Esophagus squamous epithelium (tissue), 5 donors: ENCODE measurements around the gene TNFRSF13B. TPM values are rescaled to one million over a fixed set of nuclear protein-coding genes. Genes with fewer than 3 reads are reported as not detected.

ENCODE experiments used
- DNase-seq: peaks from one replicate; lab custom pipeline; 2025; lab: John Stamatoyannopoulos, UW
- H3K27ac ChIP-seq, 4 donors: fragments of 200-600 bp; sonication (generic); one replicate each; pipeline ENCODE4 v1.5.1; 2016 to 2019; ENCODE audit warnings: mild to moderate bottlenecking in 1 of 4
- H3K27me3 ChIP-seq, 4 donors: fragments of 200-600 bp; sonication (generic); 1 replicate in 3 of 4; 2 replicates in 1 of 4; pipeline versions ENCODE4 v1.5.1 to v1.6.0; 2017 to 2021; ENCODE audit warnings: antibody characterized with exemption in 1 of 4
- H3K36me3 ChIP-seq, 3 donors: fragments of 200-600 bp; sonication (generic); one replicate each; pipeline ENCODE4 v1.5.1; 2016 to 2019
- H3K4me1 ChIP-seq, 3 donors: fragments of 200-600 bp; sonication (generic); one replicate each; pipeline ENCODE4 v1.5.1; 2017 to 2019
- H3K4me3 ChIP-seq, 4 donors: fragments of 200-600 bp; sonication (generic); 1 replicate in 3 of 4; 2 replicates in 1 of 4; pipeline ENCODE4 v1.5.1; 2016 to 2019; ENCODE audit warnings: mild to moderate bottlenecking in 2 of 4, moderate library complexity in 1 of 4
- H3K9me3 ChIP-seq, 3 donors: fragments of 200-600 bp; sonication (generic); one replicate each; pipeline ENCODE4 v1.5.1; 2016 to 2019
- POLR2A ChIP-seq, 4 donors: fragments of 450-650 bp; IDR thresholded peaks; one replicate each; pipeline ENCODE4 v1.6.1; 2017; ENCODE audit warnings: antibody characterized with exemption in 4 of 4, mild to moderate bottlenecking in 4 of 4, moderate library complexity in 3 of 4
- WGBS, 2 donors: methylation state at CpG; one replicate each; pipeline ENCODE4 v1.1.5; 2018; 5-methylcytosine and 5-hydroxymethylcytosine counted together
- intact Hi-C: fragments of 100-400 bp; cut with DNase I; formaldehyde crosslinking; loops from one replicate; pipeline ENCODE4 v1.15.0; 2022
- total RNA-seq, 4 donors: library from RNA; depleted of rRNA; stranded (reverse); fragments of >200 nt; gene quantifications; one replicate each; pipeline ENCODE4 v1.1.0, GENCODE V29; 2016
- TF ChIP-seq, protein P1 (sequence below), 6 experiments: fragments of 450-650 bp in 4 of 6; fragments of 200-600 bp in 2 of 6; sonication (generic) in 2 of 6; IDR thresholded peaks; one replicate each; pipeline ENCODE4 v1.5.1; 2016 to 2019; ENCODE audit warnings: antibody characterized with exemption in 6 of 6, mild to moderate bottlenecking in 4 of 6, moderate library complexity in 4 of 6
- donor health status: DM: yes; HTN: yes; CAD: no.

The TNFRSF13B gene
- total RNA-seq, 4 donors from 2014 or later = not detected

GRCh38 chr17:16931318-16932060 is 40.4 kb downstream of the TNFRSF13B start:
- intact Hi-C loops = no loop called here
- no peak overlapping the region for H3K27ac ChIP-seq
- DNase-seq = no peak
- WGBS, 2 donors = 82 to 90% methylated on average over 4 to 5 of the region's 9 CpGs
- TF ChIP-seq, protein P1, sequence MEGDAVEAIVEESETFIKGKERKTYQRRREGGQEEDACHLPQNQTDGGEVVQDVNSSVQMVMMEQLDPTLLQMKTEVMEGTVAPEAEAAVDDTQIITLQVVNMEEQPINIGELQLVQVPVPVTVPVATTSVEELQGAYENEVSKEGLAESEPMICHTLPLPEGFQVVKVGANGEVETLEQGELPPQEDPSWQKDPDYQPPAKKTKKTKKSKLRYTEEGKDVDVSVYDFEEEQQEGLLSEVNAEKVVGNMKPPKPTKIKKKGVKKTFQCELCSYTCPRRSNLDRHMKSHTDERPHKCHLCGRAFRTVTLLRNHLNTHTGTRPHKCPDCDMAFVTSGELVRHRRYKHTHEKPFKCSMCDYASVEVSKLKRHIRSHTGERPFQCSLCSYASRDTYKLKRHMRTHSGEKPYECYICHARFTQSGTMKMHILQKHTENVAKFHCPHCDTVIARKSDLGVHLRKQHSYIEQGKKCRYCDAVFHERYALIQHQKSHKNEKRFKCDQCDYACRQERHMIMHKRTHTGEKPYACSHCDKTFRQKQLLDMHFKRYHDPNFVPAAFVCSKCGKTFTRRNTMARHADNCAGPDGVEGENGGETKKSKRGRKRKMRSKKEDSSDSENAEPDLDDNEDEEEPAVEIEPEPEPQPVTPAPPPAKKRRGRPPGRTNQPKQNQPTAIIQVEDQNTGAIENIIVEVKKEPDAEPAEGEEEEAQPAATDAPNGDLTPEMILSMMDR (IDR thresholded peaks at IDR 0.05) = no peak
- no peak for TF ChIP-seq POLR2A (IDR thresholded peaks at IDR 0.05)
- H3K4me1 ChIP-seq = no peaks in the 10 kb centered on the region
- H3K9me3 ChIP-seq = no peaks in the 10 kb centered on the region
- no peaks in the 10 kb centered on the region for H3K36me3 ChIP-seq
- no peak overlapping the region for H3K4me3 ChIP-seq
- H3K27me3 ChIP-seq = peaks cover 0 to 10% (median 0%) of the 10 kb centered on the region in 4 donors

DNA sequence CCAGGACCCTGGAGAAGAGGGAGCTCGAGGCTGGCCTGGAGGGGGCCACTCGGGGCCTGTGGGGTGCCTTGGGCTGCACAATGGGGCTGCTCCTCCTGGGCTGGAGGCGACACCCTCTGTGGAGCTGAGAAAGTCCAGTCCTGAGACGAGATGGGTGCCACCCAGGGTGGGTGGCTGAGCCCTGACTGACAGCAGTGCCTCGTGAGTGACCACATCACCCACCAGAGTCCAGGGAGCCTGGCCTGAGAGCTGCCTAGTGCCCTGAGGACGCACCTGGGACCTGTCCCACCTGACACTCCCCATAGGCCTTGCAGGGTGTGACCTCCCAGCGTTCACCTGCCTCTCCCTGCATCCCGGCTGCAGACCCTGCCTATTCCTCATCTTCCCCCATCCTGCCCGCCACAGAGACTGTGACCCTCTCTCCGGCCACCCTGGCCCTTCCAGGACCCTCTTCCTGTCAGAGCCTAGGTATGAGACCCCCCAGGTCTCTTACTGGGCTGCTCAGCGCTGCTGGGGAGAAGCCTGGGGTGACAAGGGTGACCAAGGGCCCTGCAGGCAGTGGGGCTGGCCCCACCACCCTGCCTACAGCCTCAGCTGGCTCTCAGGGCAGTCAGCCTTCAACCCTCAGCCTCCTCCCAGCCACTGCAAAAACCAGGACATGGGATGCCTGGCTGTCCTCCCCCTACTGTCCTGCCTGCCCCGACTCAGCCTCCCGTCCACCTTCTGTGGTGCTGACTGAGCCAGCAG is 41.2 kb downstream of the TNFRSF13B start:
- no peak for DNase-seq

DNA sequence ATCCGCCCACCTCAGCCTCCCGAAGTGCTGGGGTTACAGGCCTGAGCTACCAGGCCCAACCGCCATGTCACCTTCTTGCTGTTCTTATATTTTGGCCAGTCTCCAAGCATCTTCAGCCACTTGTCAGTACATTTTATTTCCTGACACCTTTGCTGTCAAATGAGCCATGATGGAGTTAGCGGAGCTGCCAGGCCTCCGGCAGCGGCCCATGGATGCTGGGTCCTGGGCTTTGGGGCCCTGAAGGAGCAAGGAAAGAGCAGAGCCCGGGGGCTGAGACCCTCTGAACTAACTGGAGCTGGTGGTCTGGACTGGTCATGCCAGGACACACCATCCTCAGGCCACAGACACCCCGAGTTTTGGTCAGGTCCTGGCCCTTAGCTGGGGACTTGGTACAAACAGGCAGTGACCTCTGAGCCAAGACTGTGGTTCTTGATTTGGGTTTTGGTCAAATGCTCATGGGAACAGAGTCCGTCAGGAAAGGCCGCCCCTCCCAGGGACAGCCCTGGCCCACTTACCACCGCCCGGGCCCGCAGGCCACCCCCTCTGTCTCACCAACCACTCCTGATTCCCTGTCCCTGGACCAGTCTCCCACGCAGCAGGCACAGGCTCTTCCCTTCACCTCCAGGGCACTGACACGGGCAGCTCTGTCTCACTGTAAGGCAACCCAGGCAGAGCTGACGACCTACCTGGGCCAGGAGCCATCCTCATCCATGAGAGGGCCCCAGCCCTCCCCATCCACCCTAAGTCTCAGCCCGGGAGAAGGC is 42.0 kb downstream of the TNFRSF13B start:
- TF ChIP-seq POLR2A (IDR thresholded peaks at IDR 0.05) = no peak
- TF ChIP-seq, protein P1 (IDR thresholded peaks at IDR 0.05) = no peak
- 80 to 100% methylated on average over 2 to 4 of the region's 17 CpGs for WGBS, 2 donors
- Histone ChIP-seq H3K27ac (no peak overlapping the region), H3K4me1 (no peaks in the 10 kb centered on the region), H3K36me3 (no peaks in the 10 kb centered on the region), H3K9me3 (no peaks in the 10 kb centered on the region), H3K4me3 (no peak overlapping the region), H3K27me3 (peaks cover 0 to 6% (median 0%) of the 10 kb centered on the region in 4 donors)
- no peak for DNase-seq
- intact Hi-C loops = no loop called here

More for the DNA sequence above, 41.2 kb downstream of the TNFRSF13B start:
- no peak overlapping the region for H3K4me3 ChIP-seq
- WGBS, 2 donors = 70 to 77% methylated on average over 7 to 9 of the region's 13 CpGs
- no peaks in the 10 kb centered on the region for H3K36me3 ChIP-seq
- H3K27ac ChIP-seq = no peak overlapping the region
- TF ChIP-seq, protein P1 (IDR thresholded peaks at IDR 0.05) = no peak
- no peak for TF ChIP-seq POLR2A (IDR thresholded peaks at IDR 0.05)
- H3K9me3 ChIP-seq = no peaks in the 10 kb centered on the region
- H3K27me3 ChIP-seq = peaks cover 0 to 8% (median 0%) of the 10 kb centered on the region in 4 donors
- intact Hi-C loops = no loop called here
- H3K4me1 ChIP-seq = no peaks in the 10 kb centered on the region

GRCh38 chr17:16929035-16929680 is 42.8 kb downstream of the TNFRSF13B start:
- TF ChIP-seq, protein P1 (IDR thresholded peaks at IDR 0.05) = no peak
- TF ChIP-seq POLR2A (IDR thresholded peaks at IDR 0.05) = no peak
- DNase-seq = no peak
- WGBS, 2 donors = 70 to 86% methylated on average over 6 to 7 of the region's 12 CpGs

More at GRCh38 chr17:16929035-16929680, 42.8 kb downstream of the TNFRSF13B start:
- H3K27ac ChIP-seq = no peak overlapping the region
- intact Hi-C loops = no loop called here
- no peaks in the 10 kb centered on the region for H3K36me3 ChIP-seq
- no peaks in the 10 kb centered on the region for H3K4me1 ChIP-seq
- H3K4me3 ChIP-seq = no peak overlapping the region
- peaks cover 0 to 6% (median 0%) of the 10 kb centered on the region in 4 donors for H3K27me3 ChIP-seq
- no peaks in the 10 kb centered on the region for H3K9me3 ChIP-seq
